Activated CD4-positive, alpha-beta T cell treated with anti-CD3 and anti-CD28 coated beads for 36 hours (primary cell): ENCODE data around the gene PLBD2. TPM values are rescaled to one million over a fixed set of nuclear protein-coding genes. Genes with fewer than 3 reads are reported as not detected.
A peak's percentile ranks its signal among the peaks of the same experiment; 100 is the strongest.
"Not testable (repeated sequence)": the region's sequence is repeated elsewhere in the genome, so short reads cannot be mapped to it uniquely, and the experiment has no call there.

ENCODE experiments used
- ATAC-seq: fragments of 200-7000 bp; cut with Tn5 transposase; one replicate; pipeline ENCODE4 v1.10.0; 2021; ENCODE audit warnings: mild to moderate bottlenecking, moderate library complexity
- CTCF ChIA-PET: fragments of 350-600 bp; sonication (Branson Sonifier 250); formaldehyde crosslinking; loops from one replicate; lab custom pipeline; 2021; ENCODE audit warnings: antibody characterized with exemption; lab: Charles Lee
- POLR2A ChIA-PET: fragments of 350-600 bp; sonication (Branson Sonifier 250); formaldehyde crosslinking; loops from one replicate; lab custom pipeline; 2021; ENCODE audit warnings: antibody characterized with exemption, inconsistent platforms; lab: Charles Lee
- DNase-seq: peaks from one replicate; pipeline ENCODE4 v3.0.0-alpha.2; 2020
- H3K27ac Mint-ChIP-seq: one replicate; pipeline ENCODE4 v1.8.0; 2021; ENCODE audit warnings: mixed read lengths
- H3K27me3 Mint-ChIP-seq: one replicate; pipeline ENCODE4 v1.8.0; 2021; ENCODE audit warnings: mixed read lengths
- H3K36me3 Mint-ChIP-seq: one replicate; pipeline ENCODE4 v1.8.0; 2021; ENCODE audit warnings: low read depth, mixed read lengths
- H3K4me1 Mint-ChIP-seq: one replicate; pipeline ENCODE4 v1.8.0; 2021; ENCODE audit warnings: mixed read lengths
- H3K4me3 Mint-ChIP-seq: one replicate; pipeline ENCODE4 v1.8.0; 2021; ENCODE audit warnings: mild to moderate bottlenecking, moderate library complexity, mixed read lengths
- H3K9me3 Mint-ChIP-seq: one replicate; pipeline ENCODE4 v1.8.0; 2021; ENCODE audit warnings: low read depth, mixed read lengths
- intact Hi-C, 2 experiments: fragments of 100-400 bp; cut with DNase I in 1 of 2; cut with micrococcal nuclease in 1 of 2; formaldehyde crosslinking; loops; one replicate each; pipeline versions ENCODE4 v1.14.2 to v1.15.1; 2022 to 2024; cut with DNase I, micrococcal nuclease
- total RNA-seq, 2 experiments: library from RNA; stranded (reverse); gene quantifications; one replicate each; pipeline ENCODE4 v1.2.3, GENCODE V29; 2021

PLBD2 gene
- total RNA-seq, 2 experiments from 2014 or later: 13.7 to 17.3 TPM

DNA sequence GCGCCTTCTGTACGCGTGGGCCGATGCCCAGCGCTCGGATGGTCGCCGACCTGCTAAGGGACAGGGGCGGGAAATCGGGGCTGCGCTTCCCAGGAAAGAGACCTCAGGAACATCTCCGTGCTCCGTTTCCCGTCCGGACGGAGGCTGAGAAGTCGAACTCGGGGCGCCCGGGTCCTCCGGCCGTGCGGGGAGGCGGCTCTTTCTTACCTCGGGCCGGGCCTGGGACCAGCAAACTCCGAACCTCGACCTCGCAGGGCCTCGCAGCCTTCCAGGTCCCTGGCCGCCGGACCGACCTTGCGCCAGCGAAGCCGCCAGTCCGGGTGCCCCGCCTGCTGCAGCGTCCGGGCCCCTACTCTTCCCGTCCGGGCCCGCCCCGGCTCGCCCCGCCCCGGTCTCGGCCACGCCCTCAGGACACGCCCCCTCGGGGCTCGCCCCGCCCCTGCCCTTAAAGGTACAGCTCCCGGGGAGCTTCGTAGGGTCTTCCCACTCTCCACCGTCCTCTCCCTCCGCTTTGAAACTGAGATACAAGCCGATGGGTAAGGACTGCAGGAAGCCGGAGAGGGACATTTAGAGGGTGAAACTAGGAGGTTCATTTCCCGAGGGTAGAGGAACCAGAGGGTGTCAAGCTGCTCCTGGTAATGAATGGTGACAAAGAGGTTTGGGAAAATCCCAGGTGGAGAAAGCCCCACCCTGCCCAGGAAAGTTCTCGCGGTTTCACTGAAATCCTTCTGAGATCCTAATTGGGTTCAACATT is 23.4 kb upstream of the PLBD2 start, which contains the start of gene SLC8B1:
Gene SLC8B1 (minus strand): TSS at position 324 of the 754 bp plus-strand sequence. CDS start 2,231 bp downstream, outside the sequence.
- CTCF ChIA-PET: interaction anchor here (1.0 to 1.2 kb wide), 5 partner anchors 23 to 160 kb away, joined by 3 to 4 read pairs (median 3); no protein-coding TSS in a partner anchor
- peak within 1 kb of the TSS; percentile 76 for H3K27ac Mint-ChIP-seq
- POLR2A ChIA-PET: interaction anchor here (0.6 to 0.7 kb wide), 3 partner anchors 54 to 467 kb away, joined by 3 to 4 read pairs (median 3); no protein-coding TSS in a partner anchor
- no peaks in the 10 kb centered on the region for H3K27me3 Mint-ChIP-seq
- H3K4me1 Mint-ChIP-seq: peaks cover 17% of the 10 kb centered on the region
- DNase-seq (peak; percentile 92), ATAC-seq (peak; percentile 98)
- H3K4me3 Mint-ChIP-seq: peak within 1 kb of the TSS; percentile 89
- intact Hi-C loops: loop anchor here (1.0 to 10.0 kb wide), 9 partner anchors 23 to 632 kb away; partner anchors contain the start of genes DDX54 (in 2 of the 2), PLBD2 (in 2 of the 2), RITA1 (in 2 of the 2) and RBM19 (in 1 of the 2)
- H3K36me3 Mint-ChIP-seq: peaks cover 14% of the 10 kb centered on the region
- no peaks in the 10 kb centered on the region for H3K9me3 Mint-ChIP-seq

DNA sequence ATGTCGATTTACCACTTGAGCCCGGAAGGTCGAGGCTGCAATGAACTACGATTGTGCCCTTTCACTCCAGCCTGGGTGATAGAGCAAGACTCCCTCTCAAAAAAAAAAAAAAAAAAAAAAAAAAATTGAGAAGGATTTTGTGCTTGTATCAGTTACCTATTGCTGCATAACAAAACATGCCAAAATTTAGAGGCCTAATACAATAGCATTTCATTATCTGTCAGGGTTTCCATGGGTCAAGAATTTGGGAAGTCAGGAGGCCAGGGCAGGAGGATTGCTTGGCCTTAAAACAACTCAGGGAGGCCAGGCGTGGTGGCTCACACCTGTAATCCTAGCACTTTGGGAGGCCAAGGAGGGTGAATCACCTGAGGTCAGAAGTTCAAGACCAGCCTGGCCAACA is 18.8 kb upstream of the PLBD2 start:
- no peak for ATAC-seq
- intact Hi-C loops: loop anchor here in 1 of 2 experiments (10.0 kb wide), 1 partner anchor 155 kb away; the partner anchor contains the start of genes DDX54 and RITA1

DNA sequence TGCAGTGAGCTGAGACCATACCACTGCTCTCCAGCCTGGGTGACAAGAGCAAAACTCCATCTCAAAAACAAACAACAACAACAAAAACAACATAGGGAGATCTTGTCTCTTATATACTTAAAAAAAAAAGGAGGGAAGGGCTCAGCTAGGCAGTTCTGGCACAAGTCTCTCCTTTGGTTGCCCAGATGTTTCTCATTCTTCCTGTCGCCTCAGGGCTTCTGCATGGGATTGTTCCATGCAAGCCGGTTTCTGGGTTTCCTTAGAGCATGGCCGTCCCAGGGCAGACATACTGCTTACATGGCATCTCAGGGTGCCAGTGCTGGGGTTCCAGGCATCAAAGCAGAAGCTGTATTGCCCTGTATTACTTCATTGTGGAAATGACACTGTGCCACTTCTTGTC is 18.3 kb upstream of the PLBD2 start:
- no peak overlapping the region for H3K27ac Mint-ChIP-seq
- H3K4me3 Mint-ChIP-seq: no peak overlapping the region
- H3K4me1 Mint-ChIP-seq: no peaks in the 10 kb centered on the region
- ChIA-PET POLR2A (no interaction called here), CTCF (no interaction called here)
- intact Hi-C loops: no loop called here
- DNase-seq (no peak), ATAC-seq (no peak)
- H3K27me3 Mint-ChIP-seq: no peaks in the 10 kb centered on the region
- no peaks in the 10 kb centered on the region for H3K9me3 Mint-ChIP-seq
- H3K36me3 Mint-ChIP-seq: no peaks in the 10 kb centered on the region

More for the DNA sequence above, 18.8 kb upstream of the PLBD2 start:
- H3K9me3 Mint-ChIP-seq: no peaks in the 10 kb centered on the region
- no peak overlapping the region for H3K4me3 Mint-ChIP-seq
- H3K27ac Mint-ChIP-seq: no peak overlapping the region
- ChIA-PET POLR2A (no interaction called here), CTCF (no interaction called here)
- H3K4me1 Mint-ChIP-seq: no peaks in the 10 kb centered on the region
- no peaks in the 10 kb centered on the region for H3K27me3 Mint-ChIP-seq
- no peak for DNase-seq
- no peaks in the 10 kb centered on the region for H3K36me3 Mint-ChIP-seq

DNA sequence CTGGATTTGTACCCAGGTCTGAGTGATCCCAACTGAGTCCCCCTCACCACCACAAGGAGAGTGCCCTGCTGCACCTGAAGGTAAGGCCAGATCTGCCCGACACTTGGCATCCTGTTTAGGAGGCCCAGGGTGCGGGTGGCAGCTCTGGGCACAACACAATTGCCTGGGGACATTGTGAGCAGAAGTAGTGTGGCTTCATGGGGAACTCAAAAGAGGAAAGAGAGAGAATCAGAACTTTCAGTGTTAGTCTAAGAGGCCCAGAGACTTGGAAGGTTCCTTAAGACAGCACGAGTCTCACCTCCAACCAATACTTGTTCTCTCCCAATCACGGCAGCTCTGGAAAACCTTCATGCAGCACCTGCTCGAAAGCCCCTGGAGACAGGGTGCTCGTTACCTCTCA is 16.9 kb upstream of the PLBD2 start:
- Mint-ChIP-seq H3K9me3 (no peaks in the 10 kb centered on the region), H3K27me3 (no peaks in the 10 kb centered on the region), H3K4me1 (no peaks in the 10 kb centered on the region), H3K4me3 (no peak overlapping the region), H3K36me3 (no peaks in the 10 kb centered on the region), H3K27ac (no peak overlapping the region)
- POLR2A ChIA-PET: no interaction called here
- DNase-seq (no peak), ATAC-seq (no peak)
- CTCF ChIA-PET: no interaction called here
- intact Hi-C loops: no loop called here

DNA sequence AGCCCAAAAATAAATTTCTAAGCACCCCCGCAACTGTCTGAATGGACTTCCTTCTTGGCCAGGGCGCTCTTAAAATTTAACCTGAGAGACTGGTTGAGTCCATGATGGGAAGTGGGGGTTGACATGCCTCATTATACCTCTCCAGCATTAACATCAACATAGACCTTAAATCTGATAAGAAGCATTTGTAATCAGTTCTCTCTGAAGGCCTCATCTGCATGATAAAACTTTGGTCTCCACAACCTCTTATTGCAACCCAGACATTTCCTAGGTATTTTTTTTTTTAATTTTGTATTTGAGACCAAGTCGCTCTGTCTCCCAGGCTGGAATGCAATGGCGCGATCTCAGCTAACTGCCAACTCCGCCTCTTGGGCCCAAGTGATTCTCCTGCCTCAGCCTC is 13.1 kb upstream of the PLBD2 start:
- H3K4me3 Mint-ChIP-seq: no peak overlapping the region
- no peaks in the 10 kb centered on the region for H3K9me3 Mint-ChIP-seq
- no peak for DNase-seq
- intact Hi-C loops: no loop called here
- H3K27me3 Mint-ChIP-seq: peaks cover under 1% of the 10 kb centered on the region
- POLR2A ChIA-PET: no interaction called here
- H3K27ac Mint-ChIP-seq: no peak overlapping the region
- H3K36me3 Mint-ChIP-seq: no peaks in the 10 kb centered on the region
- no peaks in the 10 kb centered on the region for H3K4me1 Mint-ChIP-seq
- CTCF ChIA-PET: no interaction called here
- ATAC-seq: no peak

DNA sequence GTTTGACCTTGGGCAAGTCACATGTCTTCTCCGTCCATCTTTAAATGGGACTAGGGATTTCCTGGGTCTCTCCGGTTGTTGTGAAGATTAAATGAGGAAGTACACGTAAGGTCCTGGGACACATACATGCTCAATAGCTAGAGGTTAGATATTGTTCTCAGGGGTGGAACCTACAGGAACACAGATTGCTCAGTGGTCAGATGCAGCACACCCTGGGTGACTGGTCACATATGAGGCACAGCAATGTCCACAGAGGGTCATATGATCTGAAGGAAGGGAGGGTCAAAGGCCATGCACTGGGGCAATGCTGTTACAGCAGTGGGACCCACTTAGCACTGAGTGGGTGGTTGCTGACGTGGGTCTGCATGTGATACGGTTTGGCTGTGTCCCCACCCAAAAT is 12.0 kb upstream of the PLBD2 start:
- DNase-seq (no peak), ATAC-seq (no peak)
- POLR2A ChIA-PET: no interaction called here
- Mint-ChIP-seq H3K9me3 (no peaks in the 10 kb centered on the region), H3K4me3 (no peak overlapping the region), H3K4me1 (peaks cover 2% of the 10 kb centered on the region), H3K36me3 (no peaks in the 10 kb centered on the region), H3K27me3 (peaks cover 4% of the 10 kb centered on the region), H3K27ac (no peak overlapping the region)
- intact Hi-C loops: no loop called here
- CTCF ChIA-PET: no interaction called here

DNA sequence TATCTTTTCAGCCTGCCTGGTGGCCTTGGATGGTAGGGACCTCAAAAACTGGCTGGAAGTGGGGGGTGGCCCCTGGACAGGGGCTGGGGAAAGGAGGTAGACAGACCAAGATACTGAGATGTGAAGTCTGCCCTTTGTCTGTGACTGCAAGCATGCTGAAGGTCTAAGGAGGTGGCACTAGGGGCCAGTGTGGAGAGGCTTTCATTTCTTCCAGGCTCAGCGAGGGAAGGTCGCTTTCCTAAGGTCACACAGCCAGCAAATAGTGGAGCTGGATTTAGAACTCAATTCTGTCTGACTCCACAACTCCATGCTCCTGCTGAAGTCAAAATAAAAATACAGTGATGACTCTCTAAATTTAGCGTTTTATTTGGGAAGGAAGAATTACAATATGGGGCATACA is 11.3 kb upstream of the PLBD2 start:
- Mint-ChIP-seq H3K36me3 (no peaks in the 10 kb centered on the region), H3K27me3 (peaks cover 4% of the 10 kb centered on the region), H3K27ac (no peak overlapping the region), H3K4me3 (no peak overlapping the region), H3K9me3 (no peaks in the 10 kb centered on the region), H3K4me1 (peaks cover 2% of the 10 kb centered on the region)
- CTCF ChIA-PET: no interaction called here
- no peak for ATAC-seq
- POLR2A ChIA-PET: no interaction called here
- intact Hi-C loops: no loop called here
- DNase-seq: no peak

DNA sequence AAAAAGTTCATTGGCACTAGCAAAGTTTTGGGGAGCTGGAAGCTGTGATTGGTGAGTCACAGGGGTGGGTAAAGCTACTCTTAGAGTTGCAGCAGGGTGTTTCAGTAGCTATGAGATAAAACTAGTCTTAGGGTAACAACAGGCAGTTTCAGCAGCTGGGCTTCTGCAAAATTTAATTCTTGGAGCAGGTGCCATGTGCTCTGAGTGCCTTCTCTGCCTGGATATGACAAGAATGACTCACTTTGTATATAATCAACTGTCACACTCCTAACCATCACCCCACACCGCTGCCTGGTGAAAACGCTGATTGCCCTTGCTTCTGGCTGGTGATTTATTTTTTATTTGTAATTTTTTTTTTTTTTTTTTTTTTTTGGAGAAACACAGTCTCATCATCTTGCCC is 10.5 kb upstream of the PLBD2 start:
- DNase-seq (no peak), ATAC-seq (no peak)
- CTCF ChIA-PET: no interaction called here
- POLR2A ChIA-PET: no interaction called here
- H3K4me3 Mint-ChIP-seq: no peak overlapping the region
- H3K4me1 Mint-ChIP-seq: peaks cover 2% of the 10 kb centered on the region
- no peaks in the 10 kb centered on the region for H3K36me3 Mint-ChIP-seq
- H3K9me3 Mint-ChIP-seq: no peaks in the 10 kb centered on the region
- H3K27ac Mint-ChIP-seq: no peak overlapping the region
- intact Hi-C loops: no loop called here
- peaks cover 4% of the 10 kb centered on the region for H3K27me3 Mint-ChIP-seq

DNA sequence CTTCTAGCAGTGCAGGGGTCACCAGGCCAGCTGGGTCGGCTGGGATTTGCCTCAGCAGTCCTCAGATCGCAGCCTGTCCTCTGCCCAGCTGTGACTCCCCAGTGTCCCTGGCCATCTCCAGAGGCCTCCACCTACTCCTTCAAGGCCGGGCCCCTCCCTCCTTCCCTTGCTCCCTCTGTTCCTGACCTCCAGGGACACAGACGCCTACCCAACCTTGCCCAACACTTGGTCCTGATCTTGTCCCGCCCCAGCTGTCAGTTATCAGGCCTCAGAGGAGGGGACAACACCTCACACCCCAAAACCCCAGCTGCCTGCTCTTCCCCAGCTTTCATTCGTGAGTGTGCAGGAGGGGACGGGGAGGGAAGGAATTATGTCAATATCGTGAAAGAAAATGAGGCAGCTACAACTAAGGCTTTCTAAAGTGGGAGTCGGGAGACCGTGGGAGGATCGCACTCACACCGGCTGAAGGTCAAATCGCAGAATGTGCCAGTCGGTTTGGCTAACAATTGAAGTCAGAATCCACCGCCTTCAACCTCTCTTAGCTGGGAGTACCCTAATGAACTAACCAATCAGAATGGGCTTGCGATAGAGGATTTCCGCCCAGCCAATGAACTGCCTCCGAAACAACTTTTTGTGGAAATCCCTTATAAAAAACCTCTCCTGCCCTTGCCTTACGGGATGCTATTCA is 9.4 kb upstream of the PLBD2 start:
- Mint-ChIP-seq H3K36me3 (no peaks in the 10 kb centered on the region), H3K4me1 (peaks cover 2% of the 10 kb centered on the region), H3K27ac (no peak overlapping the region), H3K9me3 (no peaks in the 10 kb centered on the region), H3K27me3 (peaks cover 4% of the 10 kb centered on the region), H3K4me3 (no peak overlapping the region)
- DNase-seq (no peak), ATAC-seq (no peak)
- intact Hi-C loops: no loop called here
- ChIA-PET POLR2A (interaction anchor here (0.5 kb wide), 1 partner anchor 397 kb away, joined by 3 read pairs; no protein-coding TSS in a partner anchor), CTCF (interaction anchor here (1.2 kb wide), 1 partner anchor 196 kb away, joined by 3 read pairs; no protein-coding TSS in a partner anchor)

DNA sequence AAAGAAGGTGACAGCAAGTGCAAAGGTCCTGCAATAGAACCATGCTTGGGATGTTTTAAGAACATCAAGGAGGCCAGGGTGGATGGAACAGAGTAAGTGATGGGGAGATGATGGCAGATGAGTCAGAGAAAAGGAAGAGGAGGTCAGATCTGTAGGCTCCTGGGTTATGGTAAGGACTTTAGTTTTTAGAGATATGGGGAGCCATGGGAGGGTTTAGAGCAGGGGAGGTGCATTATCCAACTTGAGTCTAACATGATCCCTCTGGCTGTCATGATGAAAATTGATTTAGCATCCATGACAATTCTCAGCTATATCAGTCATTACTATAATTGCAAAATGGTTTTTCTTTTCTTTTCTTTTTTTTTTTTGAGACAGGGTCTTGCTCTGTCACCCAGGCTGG is 7.3 kb upstream of the PLBD2 start:
- POLR2A ChIA-PET: interaction anchor here (0.6 kb wide), 1 partner anchor 105 kb away, joined by 3 read pairs; no protein-coding TSS in a partner anchor
- Mint-ChIP-seq H3K9me3 (no peaks in the 10 kb centered on the region), H3K36me3 (no peaks in the 10 kb centered on the region), H3K4me1 (peaks cover 2% of the 10 kb centered on the region), H3K4me3 (no peak overlapping the region), H3K27ac (no peak overlapping the region), H3K27me3 (peaks cover 4% of the 10 kb centered on the region)
- intact Hi-C loops: no loop called here
- DNase-seq (no peak), ATAC-seq (no peak)
- CTCF ChIA-PET: interaction anchor here (1.0 kb wide), 1 partner anchor 179 kb away, joined by 5 read pairs; no protein-coding TSS in a partner anchor

DNA sequence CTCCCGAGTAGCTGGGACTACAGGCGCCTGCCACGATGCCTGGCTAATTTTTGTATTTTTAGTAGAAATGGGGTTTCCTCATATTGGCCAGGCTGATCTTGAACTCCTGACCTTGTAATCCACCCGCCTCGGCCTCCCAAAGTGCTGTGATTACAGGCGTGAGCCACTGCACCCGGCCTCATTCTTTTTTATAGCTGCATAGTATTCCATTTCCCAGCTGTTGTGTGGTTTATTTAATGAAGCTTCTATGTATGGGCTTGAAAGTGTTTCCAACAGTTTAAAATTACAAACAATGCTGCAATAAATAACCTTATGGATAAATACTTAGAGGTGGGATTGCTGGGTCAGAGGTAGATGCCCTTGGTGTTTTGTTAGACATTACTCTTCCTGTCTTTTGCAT is 4.2 kb upstream of the PLBD2 start:
- POLR2A ChIA-PET, H3K4me3 Mint-ChIP-seq, ATAC-seq, H3K9me3 Mint-ChIP-seq, H3K27ac Mint-ChIP-seq, CTCF ChIA-PET, H3K4me1 Mint-ChIP-seq, DNase-seq, H3K36me3 Mint-ChIP-seq, H3K27me3 Mint-ChIP-seq, intact Hi-C loops: not testable (repeated sequence)
